Stimulated activated CD8-positive, alpha-beta memory T cell treated with anti-CD3 and anti-CD28 coated beads, Interleukin-12 subunit alpha, Interleukin-12 subunit beta, amount 100 ng/mL, for 24 hours (primary cell): ENCODE results near the gene CD44.
"Not testable (repeated sequence)": the region's sequence is repeated elsewhere in the genome, so short reads cannot be mapped to it uniquely, and the experiment has no call there.

ENCODE experiments used
- DNase-seq: peaks from one replicate; pipeline ENCODE4 v3.0.0-alpha.2; 2020; ENCODE audit errors: extremely low read depth

Gene CD44

DNA sequence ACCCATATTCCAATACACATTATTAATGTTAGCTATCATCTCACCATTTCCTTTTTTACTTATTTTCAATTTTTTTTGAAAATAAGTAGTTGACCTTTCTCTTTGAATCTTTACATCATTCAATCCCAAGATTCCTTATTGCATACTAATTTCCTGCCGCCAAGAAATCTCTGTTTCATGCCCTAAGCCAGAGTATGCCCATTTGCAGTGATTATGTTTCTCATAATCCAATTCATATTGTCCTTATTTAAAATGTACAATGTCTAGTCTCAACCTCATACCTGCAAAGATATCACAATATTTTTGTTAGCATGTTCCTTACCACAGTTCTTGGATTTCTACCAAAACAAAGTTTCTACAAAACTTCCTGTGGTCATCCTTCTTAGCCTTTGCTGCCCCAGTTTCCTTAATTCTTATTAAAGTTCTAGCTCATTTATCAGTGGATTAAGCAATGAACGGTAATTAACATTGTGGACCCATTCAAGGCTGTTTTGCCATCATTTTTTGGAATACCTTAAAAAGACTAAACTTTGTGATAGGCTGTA is 75.3 kb downstream of the CD44 start:
- DNase-seq: no peak

DNA sequence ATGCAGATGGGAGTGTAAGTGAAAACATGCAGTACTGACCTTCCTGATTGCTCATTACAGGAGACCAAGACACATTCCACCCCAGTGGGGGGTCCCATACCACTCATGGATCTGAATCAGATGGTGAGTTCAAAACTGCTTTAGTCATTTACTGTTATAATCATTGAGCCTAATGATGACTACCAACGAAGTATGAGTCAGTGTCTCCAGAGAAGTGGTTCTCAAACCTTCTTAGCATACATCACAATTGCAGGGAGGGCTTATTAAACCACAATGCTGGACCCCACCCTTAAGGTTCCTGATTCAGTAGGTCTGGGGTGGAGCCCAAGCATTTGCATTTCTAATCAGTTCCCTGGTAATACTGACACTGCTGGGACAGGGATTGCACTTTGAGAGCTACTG is 75.8 kb downstream of the CD44 start:
- peak; percentile 9 for DNase-seq

DNA sequence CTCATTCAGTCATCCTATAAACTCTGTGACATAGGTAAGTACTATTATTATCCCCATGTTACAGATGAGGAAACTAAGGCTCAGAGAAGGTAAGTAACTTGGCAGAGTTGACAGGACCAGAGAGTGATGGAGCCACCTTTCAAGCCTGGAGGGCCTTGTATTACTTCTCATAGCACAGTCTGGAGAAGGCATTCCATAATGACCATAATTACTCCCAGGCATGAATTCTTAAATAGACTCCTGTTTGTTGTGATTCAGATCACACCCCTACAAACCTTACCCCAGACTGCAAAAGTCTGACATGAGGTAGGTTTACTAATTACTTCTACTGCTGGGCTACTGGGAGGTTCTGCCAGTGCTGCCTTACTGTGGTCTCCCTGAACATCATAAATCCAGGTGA is 77.0 kb downstream of the CD44 start:
- DNase-seq: no peak

DNA sequence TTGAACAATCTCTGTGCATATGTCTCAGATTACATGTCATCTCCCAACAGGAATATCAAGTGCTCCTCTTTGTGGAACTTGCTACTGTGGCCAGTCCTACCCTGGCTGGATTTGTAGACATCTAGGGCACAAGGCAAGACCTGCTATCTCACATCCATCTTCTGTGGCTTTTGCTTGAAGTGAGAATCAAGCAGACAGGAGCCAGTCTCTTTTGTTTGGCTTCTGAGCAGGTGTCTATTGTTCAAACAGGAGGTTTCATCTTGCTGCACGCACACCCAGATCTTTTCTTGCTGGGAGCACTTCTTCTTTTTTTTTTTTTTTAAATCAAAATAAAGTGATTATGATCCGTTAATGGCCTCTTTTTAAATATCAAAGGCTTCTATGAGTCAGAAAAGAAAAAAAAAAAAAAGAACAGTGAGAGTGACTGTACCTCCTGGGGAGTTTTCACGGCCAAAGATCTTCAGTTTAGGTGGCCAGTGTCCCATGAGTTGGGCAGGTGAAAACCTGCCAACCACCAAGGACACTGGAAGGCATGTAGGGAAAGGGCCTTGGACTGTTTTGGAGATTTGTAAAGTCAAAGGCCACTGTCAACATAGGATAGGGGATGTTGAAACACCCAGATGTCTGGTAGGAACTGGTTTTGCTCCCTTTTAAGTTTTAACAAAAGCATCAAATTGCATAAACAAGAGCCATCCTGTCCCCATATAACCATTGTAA is 78.1 kb downstream of the CD44 start:
- DNase-seq: no peak

DNA sequence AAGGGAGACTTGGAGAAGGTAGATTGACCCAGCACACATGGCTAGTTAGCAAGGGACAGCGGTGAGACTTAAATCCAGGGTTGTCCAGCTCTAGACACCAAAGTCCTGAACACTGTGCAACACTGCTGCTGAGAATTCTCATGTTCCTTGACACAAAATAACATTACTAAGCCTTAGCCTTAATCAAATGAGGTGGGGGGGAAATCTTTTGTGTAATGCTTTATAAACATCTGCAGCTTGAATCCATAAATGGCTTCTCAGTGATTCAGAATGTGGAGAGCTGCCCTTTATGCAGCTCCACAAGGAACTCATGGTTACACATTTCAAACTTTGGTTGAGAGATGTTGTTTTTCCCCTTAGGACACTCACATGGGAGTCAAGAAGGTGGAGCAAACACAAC is 80.0 kb downstream of the CD44 start:
- DNase-seq: no peak

DNA sequence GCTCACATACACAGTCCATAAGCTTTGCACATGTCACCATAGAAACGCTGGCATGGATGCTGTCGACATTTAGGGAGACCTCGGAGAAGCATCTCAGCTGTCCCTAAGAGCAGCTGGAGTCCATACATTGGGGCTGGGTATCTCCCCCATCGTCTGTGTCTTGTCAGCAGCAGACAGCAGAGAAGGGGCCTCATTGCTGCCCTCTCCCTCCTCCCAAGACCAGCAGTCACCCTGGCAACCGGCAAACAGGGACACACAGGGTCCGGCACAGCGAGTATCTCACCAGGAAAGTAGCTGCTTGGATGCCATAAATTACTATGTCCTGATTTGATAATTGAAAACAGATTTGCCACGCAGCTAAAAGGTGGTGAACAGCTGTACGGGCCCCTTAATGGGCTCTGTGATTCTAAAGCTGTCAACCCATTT is 84.4 kb downstream of the CD44 start:
- no peak for DNase-seq

DNA sequence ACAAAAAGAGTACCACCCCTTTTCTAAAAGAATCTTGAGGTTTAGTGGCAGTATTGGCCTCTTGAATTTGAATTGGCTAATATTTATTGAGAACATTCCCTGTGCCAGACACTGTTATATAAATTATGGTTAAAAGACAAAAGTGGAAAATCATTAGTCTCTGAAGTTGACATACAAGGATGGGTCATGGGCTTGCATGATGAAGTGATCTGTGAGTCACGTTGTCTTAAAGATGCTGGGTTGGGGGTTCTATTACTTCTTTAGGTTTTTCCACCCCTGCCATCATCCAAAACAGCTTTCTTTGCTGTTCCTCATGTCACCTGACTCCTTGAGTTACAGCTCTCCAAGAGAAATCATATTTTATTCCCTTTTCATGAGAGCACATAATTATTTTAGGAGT is 85.0 kb downstream of the CD44 start:
- no peak for DNase-seq

DNA sequence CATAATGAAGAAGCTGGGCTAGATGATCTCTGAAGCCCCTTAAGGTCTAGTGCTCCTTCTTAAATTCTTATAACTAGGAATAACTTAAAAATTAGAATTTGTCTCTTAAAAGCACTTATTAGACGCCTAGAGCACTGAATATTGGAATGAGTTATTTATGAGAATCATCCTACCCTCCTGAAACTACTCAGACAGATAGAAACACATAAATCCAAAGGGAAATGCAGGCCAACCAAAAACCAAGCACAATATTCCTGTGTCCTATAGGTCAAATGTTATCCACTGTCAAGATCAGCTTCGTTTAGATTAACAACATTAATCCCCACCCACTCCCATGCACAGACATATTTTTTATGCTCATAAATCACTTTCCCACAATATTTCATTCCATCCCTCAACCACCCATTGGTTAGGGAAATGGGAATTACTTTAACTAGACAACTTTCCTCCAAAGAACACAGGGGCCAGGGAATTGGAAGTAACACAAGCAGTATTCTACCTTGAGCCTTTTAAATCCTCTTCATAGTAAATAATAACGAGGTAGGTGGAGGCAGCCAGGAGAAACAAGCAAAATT is 87.1 kb downstream of the CD44 start:
- no peak for DNase-seq

DNA sequence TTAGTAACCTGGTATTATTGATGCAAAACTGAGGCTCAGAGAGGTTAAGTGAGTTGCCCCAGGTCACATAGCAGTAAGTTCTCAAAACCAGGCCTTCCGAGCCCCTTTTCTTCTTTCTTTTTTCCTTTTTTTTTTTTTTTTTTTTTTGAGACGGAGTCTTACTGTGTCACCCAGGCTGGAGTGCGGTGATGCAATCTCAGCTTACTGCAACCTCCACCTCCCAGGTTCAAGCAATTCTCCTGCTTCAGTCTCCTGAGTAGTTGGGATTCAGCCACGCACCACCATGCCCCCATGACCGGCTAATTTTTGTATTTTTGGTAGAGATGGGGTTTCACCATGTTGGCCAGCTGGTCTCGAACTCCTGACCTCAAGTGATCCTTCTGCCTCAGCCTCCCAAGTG is 87.8 kb downstream of the CD44 start:
- DNase-seq: not testable (repeated sequence)

DNA sequence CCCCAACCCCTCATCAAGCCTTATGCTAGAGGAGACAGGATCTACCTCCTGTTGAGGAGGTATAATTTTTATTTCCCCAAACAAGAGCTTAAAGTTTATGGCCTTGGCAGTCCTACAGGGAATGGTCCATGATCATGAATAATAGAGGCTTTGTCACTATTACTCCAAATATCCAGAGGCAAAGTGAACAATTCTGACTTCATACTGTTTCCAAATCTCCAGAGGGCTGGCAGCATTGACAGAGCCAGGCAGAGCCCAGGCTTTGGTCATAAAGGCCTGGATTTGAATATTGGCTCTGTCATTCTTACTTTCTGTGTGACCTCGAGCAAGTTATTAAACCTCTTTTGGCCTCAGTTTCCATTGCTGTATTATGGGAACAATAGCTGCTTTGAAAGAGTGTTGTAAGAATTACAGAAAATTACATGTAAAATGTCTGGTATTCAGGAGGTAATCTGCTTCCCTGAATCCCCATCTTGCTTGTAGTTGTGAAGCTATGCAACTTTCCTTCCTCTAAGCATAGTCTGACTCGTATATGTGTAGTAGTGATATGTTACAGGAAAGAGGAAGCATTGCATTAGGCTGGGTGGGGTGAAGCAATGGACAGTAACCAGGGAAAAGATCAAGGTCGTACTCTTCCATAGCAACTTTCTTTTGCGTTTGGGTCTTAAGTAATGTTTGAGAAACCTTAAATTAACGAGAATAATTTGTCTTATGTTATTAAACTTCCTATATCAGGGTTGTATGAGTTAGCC is 88.8 kb downstream of the CD44 start:
- no peak for DNase-seq

DNA sequence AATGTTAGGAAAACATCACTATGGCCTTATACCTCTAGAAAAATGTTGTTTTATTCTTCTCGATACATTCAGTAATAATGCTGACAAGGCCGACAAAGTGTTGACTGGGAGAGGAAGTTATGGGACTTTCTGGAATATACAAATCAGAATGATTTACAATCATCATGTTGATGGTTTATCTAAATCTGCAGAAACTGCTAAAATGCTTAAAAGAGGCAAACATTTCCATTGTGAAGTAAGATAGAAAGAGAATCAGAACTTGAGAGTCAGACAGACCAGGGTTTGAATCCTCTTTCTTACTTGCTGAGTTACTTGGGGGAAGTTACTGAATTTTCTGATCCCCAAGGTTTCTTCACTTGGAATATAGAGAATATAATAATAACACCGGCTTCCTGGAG is 89.4 kb downstream of the CD44 start:
- DNase-seq: no peak

DNA sequence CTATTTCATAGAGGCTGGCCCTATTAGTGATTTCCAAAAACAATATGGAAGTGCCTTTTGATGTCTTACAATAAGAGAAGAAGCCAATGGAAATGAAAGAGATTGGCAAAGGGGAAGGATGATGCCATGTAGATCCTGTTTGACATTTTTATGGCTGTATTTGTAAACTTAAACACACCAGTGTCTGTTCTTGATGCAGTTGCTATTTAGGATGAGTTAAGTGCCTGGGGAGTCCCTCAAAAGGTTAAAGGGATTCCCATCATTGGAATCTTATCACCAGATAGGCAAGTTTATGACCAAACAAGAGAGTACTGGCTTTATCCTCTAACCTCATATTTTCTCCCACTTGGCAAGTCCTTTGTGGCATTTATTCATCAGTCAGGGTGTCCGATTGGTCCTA is 91.4 kb downstream of the CD44 start:
- no peak for DNase-seq

DNA sequence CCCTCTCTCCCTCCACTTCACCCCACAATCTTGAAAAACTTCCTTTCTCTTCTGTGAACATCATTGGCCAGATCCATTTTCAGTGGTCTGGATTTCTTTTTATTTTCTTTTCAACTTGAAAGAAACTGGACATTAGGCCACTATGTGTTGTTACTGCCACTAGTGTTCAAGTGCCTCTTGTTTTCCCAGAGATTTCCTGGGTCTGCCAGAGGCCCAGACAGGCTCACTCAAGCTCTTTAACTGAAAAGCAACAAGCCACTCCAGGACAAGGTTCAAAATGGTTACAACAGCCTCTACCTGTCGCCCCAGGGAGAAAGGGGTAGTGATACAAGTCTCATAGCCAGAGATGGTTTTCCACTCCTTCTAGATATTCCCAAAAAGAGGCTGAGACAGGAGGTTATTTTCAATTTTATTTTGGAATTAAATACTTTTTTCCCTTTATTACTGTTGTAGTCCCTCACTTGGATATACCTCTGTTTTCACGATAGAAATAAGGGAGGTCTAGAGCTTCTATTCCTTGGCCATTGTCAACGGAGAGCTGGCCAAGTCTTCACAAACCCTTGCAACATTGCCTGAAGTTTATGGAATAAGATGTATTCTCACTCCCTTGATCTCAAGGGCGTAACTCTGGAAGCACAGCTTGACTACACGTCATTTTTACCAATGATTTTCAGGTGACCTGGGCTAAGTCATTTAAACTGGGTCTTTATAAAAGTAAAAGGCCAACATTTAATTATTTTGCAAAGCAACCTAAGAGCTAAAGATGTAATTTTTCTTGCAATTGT is 92.3 kb downstream of the CD44 start:
- DNase-seq: no peak

DNA sequence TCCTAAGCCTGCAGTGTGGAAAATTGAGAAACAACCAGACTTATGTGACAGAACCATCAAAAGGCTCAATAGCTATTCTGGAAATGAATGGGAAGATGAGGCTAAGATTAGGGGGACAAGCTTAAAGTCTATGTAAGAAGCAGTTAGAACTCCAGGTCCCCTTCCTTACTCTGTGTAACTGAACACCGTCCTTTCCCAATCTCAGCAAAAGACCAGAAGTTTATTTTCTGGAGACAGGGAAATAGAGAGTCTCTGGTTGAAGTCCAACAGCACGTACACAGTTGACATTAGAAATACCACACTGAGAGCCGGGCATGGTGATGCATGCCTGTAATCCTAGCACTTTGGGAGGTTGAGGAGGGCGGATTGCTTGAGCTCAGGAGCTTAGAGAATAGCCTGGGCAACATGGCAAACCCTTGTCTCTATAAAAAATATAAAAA is 93.9 kb downstream of the CD44 start:
- DNase-seq: no peak

DNA sequence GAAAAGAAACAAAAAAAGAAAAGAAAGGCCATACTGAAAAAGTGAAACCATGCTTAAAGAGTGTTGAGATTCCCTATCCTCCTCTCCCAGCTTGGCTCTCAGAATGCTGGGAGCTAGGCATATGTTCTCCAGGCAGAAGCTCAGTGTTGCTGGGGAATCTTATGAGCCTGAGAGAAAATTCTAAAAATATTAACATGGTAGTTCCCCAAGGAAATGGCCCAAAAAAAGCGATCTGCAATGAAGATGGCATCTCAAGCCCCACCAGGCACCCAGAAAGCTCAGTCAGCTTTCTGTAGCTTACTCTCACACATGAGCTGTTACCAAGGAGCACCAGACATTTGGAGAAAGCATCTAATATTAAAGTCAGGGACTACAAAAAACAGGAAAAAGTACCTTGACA is 94.5 kb downstream of the CD44 start:
- DNase-seq: no peak

DNA sequence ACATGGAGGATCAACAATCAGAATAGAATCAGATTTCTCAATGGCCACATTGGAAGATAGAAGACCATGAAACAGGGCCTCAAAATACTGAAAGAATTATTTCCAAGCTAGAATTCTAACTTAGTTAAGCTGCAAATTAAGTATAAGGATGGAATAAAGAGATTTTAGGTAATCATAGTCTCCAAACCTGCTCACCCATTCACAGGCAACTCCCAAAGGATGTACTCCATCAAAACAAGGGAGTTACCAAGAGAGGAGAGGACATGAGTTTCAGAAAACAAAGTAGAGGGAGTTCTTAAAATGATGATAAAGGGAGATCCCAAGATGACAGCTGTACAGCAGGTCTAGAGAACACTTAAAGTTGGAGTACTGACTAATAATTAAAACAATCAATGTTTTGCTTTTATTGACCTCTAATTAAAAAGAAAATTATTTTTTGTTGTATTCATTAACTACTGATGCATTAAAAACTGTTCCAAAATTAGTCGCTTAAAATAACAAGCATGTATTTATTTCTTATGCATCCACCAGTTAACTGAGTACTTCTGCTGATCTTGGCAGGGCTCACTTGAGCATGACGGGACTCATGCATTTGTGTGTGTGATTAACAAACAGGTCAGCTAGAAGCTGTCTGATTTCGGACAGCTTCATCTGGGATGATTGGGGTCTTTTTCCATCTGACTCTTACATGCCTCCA is 95.6 kb downstream of the CD44 start:
- DNase-seq: no peak

DNA sequence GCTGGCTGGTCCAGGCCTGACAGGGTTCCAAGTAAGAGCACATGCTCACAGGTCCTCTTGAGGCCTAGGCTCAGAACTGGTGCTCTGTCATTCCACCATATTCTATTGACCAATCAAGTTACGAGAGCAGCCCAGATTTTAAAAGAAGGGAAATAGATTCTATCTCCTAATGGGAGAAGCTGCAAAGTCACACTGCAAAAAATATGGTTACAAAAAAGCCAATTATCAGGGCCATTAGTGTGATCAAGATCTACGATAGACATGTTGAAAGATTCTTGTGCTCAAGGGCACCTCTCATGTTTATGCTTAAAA is 96.1 kb downstream of the CD44 start:
- no peak for DNase-seq

DNA sequence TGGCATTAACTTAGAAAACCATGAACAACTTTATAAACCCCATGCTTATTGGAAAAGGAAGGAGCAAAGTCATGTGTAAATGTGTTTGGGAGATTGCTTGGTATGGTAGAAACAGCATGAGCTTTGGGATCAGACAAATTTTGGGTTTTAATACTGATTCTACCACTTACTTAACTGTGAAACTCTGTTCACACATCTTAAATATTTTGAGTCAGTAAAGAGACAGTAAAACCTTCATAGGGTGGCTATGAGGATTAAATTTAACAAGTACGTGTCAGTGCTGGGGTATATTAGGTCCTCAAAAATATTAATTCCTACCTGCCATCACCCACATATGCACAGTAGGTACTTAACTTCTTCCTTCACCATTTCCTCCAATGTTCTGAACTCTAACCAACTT is 96.5 kb downstream of the CD44 start:
- no peak for DNase-seq

DNA sequence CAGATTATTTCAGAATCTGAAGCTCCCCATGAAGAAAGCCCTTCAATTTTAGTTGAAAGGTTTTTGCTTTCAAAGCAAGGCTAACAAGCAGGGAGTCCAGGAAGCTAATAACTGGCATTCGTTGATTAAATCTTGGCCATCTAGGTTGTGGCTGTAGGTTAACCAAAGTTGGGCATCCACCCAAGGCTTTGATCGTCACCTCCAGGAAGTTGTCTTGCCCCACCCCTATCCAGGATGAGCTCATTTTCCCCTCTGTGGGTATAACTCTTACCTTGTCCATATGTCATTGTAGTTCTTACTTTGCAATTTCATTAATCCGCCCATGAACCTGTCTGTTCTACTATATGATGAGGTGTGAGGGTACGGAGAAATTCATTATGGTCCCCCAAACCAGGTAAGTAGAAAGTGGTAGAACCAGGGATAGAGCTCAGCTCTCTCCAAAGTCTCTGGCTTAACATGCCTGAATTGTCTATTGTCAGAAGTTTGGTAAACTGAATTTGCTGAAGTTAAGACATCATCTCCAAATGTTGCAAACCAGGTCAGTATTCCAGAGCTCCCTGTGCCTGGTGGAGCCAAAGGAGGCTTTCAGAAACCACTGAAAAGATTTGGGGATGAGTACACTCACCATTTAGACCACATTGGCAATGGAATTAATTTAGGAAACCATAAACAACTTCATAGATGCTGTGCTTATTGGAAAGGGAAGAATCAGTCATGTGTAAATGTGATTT is 97.1 kb downstream of the CD44 start:
- DNase-seq: no peak

DNA sequence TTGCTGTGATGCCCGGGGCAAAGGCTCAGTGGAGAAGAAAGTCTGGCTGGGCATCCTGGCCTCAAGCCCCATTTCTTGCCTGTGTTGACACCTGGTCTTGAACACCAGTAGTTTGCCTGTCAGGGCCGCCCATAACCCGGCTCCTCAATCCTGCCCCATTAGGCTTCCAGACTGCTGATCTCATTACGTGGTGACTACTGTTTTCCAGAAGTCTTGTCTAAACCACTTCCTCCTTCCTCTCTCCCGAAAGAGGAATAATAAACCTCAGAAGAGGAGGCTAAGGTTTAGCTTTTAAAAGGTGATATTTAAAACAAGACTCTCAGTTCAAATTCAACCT is 97.7 kb downstream of the CD44 start:
- DNase-seq: no peak

DNA sequence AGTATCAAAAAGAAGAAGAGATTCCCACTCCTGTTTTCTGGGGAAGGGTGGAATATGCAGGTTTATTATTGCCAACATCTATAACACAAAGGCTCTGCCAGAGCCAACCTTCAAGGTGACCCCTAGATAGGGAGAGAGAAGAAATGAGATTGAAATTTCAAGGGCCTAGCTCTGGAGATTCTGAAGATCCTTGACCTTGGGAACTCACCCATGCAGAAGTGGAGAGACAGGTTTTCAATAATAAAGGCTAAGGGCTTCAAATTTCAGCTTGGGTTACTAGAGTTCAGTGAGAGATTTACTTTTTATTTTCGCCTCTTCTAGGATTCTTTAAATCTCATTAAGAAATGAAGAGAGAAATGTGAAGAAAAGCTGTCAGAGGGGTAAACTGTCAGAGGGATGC is 98.4 kb downstream of the CD44 start:
- no peak for DNase-seq
